ENCODE measurements around the gene SORCS2.

Gene SORCS2

GRCh38 chr4:7366180-7366945, 174.0 kb downstream of the SORCS2 start:
- H3K9me3 ChIP-seq (ENCODE audit: control insufficient read depth, insufficient read depth, low read length), result no peaks in the 10 kb centered on the region
- H3K4me3 ChIP-seq (ENCODE audit: low read depth, low read length), result no peak overlapping the region
- no peak overlapping the region for H3K27ac ChIP-seq (ENCODE audit: low read depth, low read length)
- H3K36me3 ChIP-seq (ENCODE audit: control insufficient read depth, insufficient read depth, low read length), result no peaks in the 10 kb centered on the region
- H3K9ac ChIP-seq (ENCODE audit: low read depth, low read length), result no peak overlapping the region
- H3K27me3 ChIP-seq (ENCODE audit: control insufficient read depth, insufficient read depth, low read length), result no peaks in the 10 kb centered on the region
- H3K4me1 ChIP-seq (ENCODE audit: control insufficient read depth, insufficient read depth, low read length), result no peaks in the 10 kb centered on the region

- Histone ChIP-seq H3K36me3 (ENCODE audit: control insufficient read depth, insufficient read depth, low read length) (no peaks in the 10 kb centered on the region), H3K27ac (ENCODE audit: low read depth, low read length) (no peak overlapping the region), H3K9me3 (ENCODE audit: control insufficient read depth, insufficient read depth, low read length) (no peaks in the 10 kb centered on the region), H3K9ac (ENCODE audit: low read depth, low read length) (no peak overlapping the region), H3K4me3 (ENCODE audit: low read depth, low read length) (no peak overlapping the region), H3K27me3 (ENCODE audit: control insufficient read depth, insufficient read depth, low read length) (no peaks in the 10 kb centered on the region), H3K4me1 (ENCODE audit: control insufficient read depth, insufficient read depth, low read length) (no peaks in the 10 kb centered on the region)
Observed at GRCh38 chr4:7366954-7367353, 174.6 kb downstream of the SORCS2 start.

DNA sequence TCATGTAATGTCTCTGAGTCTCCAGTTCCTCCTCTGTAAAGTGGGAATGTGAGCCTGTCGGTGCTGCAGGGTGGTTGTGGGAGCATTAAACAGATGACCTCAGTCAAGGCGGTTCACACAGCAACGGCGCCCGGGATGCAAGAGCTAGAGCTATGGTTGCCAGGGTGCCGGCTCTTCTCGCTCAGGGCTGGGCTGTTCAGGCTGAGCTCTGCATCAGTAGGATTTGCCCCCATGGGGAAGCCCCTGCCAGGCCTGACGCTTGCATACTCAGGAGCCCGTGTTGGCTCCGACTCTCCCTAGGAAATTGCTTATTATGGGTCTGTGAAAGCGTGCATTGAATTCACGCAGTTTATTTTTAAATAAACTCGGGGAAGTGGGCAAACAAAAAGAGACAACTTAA, 175.1 kb downstream of the SORCS2 start:
- Histone ChIP-seq H3K36me3 (ENCODE audit: control insufficient read depth, insufficient read depth, low read length) (no peaks in the 10 kb centered on the region), H3K9me3 (ENCODE audit: control insufficient read depth, insufficient read depth, low read length) (no peaks in the 10 kb centered on the region), H3K9ac (ENCODE audit: low read depth, low read length) (no peak overlapping the region), H3K27me3 (ENCODE audit: control insufficient read depth, insufficient read depth, low read length) (no peaks in the 10 kb centered on the region), H3K27ac (ENCODE audit: low read depth, low read length) (no peak overlapping the region), H3K4me3 (ENCODE audit: low read depth, low read length) (no peak overlapping the region), H3K4me1 (ENCODE audit: control insufficient read depth, insufficient read depth, low read length) (no peaks in the 10 kb centered on the region)

DNA sequence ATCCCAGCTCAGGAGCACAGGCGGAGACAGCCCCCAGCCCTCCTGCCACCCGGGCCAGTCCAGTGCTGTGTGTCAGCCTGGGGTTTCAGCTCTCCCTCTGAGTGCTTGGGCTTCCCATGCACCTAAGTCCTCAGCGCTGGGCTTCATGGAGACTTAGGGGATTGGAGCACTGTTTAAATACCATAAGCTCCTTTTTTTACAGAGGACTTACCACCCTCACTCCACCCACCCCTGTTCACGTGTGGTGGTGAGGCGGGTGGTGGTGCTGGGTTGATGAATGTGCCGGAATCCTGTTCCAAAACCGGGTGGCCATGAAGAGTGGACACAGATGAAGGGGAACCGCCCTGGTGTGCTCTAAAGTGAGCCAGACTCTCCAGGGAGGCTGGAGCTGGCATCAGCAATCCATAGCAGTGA, 175.5 kb downstream of the SORCS2 start:
- Histone ChIP-seq H3K9ac (ENCODE audit: low read depth, low read length) (no peak overlapping the region), H3K4me1 (ENCODE audit: control insufficient read depth, insufficient read depth, low read length) (no peaks in the 10 kb centered on the region)

DNA sequence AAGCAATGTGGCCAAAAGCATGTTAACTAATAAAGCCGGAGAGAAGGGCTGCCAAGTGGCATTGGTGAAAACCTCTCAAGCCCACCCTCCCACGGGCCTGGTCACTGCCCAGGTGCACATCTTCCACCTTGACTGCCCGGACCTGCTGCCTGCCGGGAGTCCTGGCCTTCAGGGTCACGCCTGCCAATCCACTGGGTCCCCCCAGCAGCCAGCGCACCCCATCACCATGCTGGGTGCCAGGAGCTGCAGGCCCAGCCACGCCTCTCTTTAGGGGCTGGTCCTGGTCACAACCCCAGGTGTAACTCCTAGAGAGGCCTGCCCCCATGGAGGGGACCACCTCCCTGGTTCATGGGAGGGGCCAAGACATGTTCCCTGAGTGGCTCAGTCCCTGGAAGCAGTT, 176.0 kb downstream of the SORCS2 start:
- Histone ChIP-seq H3K4me3 (ENCODE audit: low read depth, low read length) (no peak overlapping the region), H3K27ac (ENCODE audit: low read depth, low read length) (no peak overlapping the region), H3K36me3 (ENCODE audit: control insufficient read depth, insufficient read depth, low read length) (no peaks in the 10 kb centered on the region), H3K27me3 (ENCODE audit: control insufficient read depth, insufficient read depth, low read length) (no peaks in the 10 kb centered on the region), H3K9ac (ENCODE audit: low read depth, low read length) (no peak overlapping the region), H3K9me3 (ENCODE audit: control insufficient read depth, insufficient read depth, low read length) (no peaks in the 10 kb centered on the region), H3K4me1 (ENCODE audit: control insufficient read depth, insufficient read depth, low read length) (no peaks in the 10 kb centered on the region)

More for the DNA sequence above, 175.5 kb downstream of the SORCS2 start:
- Histone ChIP-seq H3K36me3 (ENCODE audit: control insufficient read depth, insufficient read depth, low read length) (no peaks in the 10 kb centered on the region), H3K27ac (ENCODE audit: low read depth, low read length) (no peak overlapping the region), H3K4me3 (ENCODE audit: low read depth, low read length) (no peak overlapping the region), H3K9me3 (ENCODE audit: control insufficient read depth, insufficient read depth, low read length) (no peaks in the 10 kb centered on the region), H3K27me3 (ENCODE audit: control insufficient read depth, insufficient read depth, low read length) (no peaks in the 10 kb centered on the region)

GRCh38 chr4:7369511-7369910, 177.2 kb downstream of the SORCS2 start:
- H3K36me3 ChIP-seq (ENCODE audit: control insufficient read depth, insufficient read depth, low read length), result no peaks in the 10 kb centered on the region
- H3K4me3 ChIP-seq (ENCODE audit: low read depth, low read length), result no peak overlapping the region
- no peak overlapping the region for H3K27ac ChIP-seq (ENCODE audit: low read depth, low read length)
- H3K27me3 ChIP-seq (ENCODE audit: control insufficient read depth, insufficient read depth, low read length), result no peaks in the 10 kb centered on the region
- no peak overlapping the region for H3K9ac ChIP-seq (ENCODE audit: low read depth, low read length)
- H3K9me3 ChIP-seq (ENCODE audit: control insufficient read depth, insufficient read depth, low read length), result no peaks in the 10 kb centered on the region
- H3K4me1 ChIP-seq (ENCODE audit: control insufficient read depth, insufficient read depth, low read length), result no peaks in the 10 kb centered on the region

- H3K4me1 ChIP-seq (ENCODE audit: control insufficient read depth, insufficient read depth, low read length), result no peaks in the 10 kb centered on the region
- H3K4me3 ChIP-seq (ENCODE audit: low read depth, low read length), result no peak overlapping the region
- no peak overlapping the region for H3K9ac ChIP-seq (ENCODE audit: low read depth, low read length)
- H3K27me3 ChIP-seq (ENCODE audit: control insufficient read depth, insufficient read depth, low read length), result no peaks in the 10 kb centered on the region
- H3K36me3 ChIP-seq (ENCODE audit: control insufficient read depth, insufficient read depth, low read length), result no peaks in the 10 kb centered on the region
- H3K27ac ChIP-seq (ENCODE audit: low read depth, low read length), result no peak overlapping the region
- H3K9me3 ChIP-seq (ENCODE audit: control insufficient read depth, insufficient read depth, low read length), result no peaks in the 10 kb centered on the region
Observed at GRCh38 chr4:7370038-7370437, 177.7 kb downstream of the SORCS2 start.

DNA sequence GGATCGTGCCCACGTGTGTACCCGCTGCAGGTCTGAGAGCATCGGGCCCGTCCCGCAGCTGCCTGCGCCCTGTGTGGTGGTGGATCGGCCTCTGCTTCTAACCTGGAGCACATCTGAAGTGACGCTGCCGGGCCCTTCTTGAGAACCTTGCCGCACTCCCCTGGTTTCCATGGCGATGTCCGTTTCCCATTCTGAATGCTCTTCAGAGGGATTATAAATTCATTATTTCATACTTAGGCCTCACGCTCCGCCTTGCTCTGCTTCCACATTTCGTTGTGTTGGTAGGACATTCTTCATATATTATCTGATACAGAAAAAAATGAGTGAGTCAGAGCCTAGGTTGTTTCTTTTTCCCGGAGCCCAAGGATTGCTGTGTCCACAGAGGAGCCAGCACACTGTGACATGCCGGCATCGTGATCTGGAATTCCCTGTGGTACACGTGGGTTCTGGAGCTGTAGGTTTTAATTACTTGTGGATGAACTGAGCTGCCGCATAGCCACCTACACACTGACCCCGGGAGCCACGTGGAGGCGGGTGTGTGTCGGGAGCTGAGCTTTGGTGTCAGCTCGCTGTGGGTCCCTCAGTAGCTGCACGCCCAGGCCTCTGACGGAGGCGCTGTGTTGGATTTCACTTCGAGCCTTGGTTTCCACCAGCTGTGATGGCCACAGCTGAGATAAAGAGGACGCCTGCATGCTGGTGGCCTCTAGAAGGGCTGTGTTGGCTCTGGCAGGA, 179.0 kb downstream of the SORCS2 start:
- Histone ChIP-seq H3K36me3 (ENCODE audit: control insufficient read depth, insufficient read depth, low read length) (no peaks in the 10 kb centered on the region), H3K27ac (ENCODE audit: low read depth, low read length) (no peak overlapping the region)

GRCh38 chr4:7372673-7373072, 180.3 kb downstream of the SORCS2 start:
- Histone ChIP-seq H3K4me1 (ENCODE audit: control insufficient read depth, insufficient read depth, low read length) (no peaks in the 10 kb centered on the region), H3K9ac (ENCODE audit: low read depth, low read length) (no peak overlapping the region), H3K36me3 (ENCODE audit: control insufficient read depth, insufficient read depth, low read length) (no peaks in the 10 kb centered on the region), H3K27ac (ENCODE audit: low read depth, low read length) (no peak overlapping the region), H3K4me3 (ENCODE audit: low read depth, low read length) (no peak overlapping the region), H3K9me3 (ENCODE audit: control insufficient read depth, insufficient read depth, low read length) (no peaks in the 10 kb centered on the region), H3K27me3 (ENCODE audit: control insufficient read depth, insufficient read depth, low read length) (no peaks in the 10 kb centered on the region)

More for the DNA sequence above, 179.0 kb downstream of the SORCS2 start:
- Histone ChIP-seq H3K9me3 (ENCODE audit: control insufficient read depth, insufficient read depth, low read length) (no peaks in the 10 kb centered on the region), H3K27me3 (ENCODE audit: control insufficient read depth, insufficient read depth, low read length) (no peaks in the 10 kb centered on the region), H3K9ac (ENCODE audit: low read depth, low read length) (no peak overlapping the region), H3K4me1 (ENCODE audit: control insufficient read depth, insufficient read depth, low read length) (no peaks in the 10 kb centered on the region), H3K4me3 (ENCODE audit: low read depth, low read length) (no peak overlapping the region)

- H3K27me3 ChIP-seq (ENCODE audit: control insufficient read depth, insufficient read depth, low read length), result no peaks in the 10 kb centered on the region
- no peak overlapping the region for H3K9ac ChIP-seq (ENCODE audit: low read depth, low read length)
- no peak overlapping the region for H3K4me3 ChIP-seq (ENCODE audit: low read depth, low read length)
- H3K9me3 ChIP-seq (ENCODE audit: control insufficient read depth, insufficient read depth, low read length), result no peaks in the 10 kb centered on the region
- H3K27ac ChIP-seq (ENCODE audit: low read depth, low read length), result no peak overlapping the region
- H3K36me3 ChIP-seq (ENCODE audit: control insufficient read depth, insufficient read depth, low read length), result no peaks in the 10 kb centered on the region
- no peaks in the 10 kb centered on the region for H3K4me1 ChIP-seq (ENCODE audit: control insufficient read depth, insufficient read depth, low read length)
Observed at GRCh38 chr4:7374571-7374970, 182.2 kb downstream of the SORCS2 start.

DNA sequence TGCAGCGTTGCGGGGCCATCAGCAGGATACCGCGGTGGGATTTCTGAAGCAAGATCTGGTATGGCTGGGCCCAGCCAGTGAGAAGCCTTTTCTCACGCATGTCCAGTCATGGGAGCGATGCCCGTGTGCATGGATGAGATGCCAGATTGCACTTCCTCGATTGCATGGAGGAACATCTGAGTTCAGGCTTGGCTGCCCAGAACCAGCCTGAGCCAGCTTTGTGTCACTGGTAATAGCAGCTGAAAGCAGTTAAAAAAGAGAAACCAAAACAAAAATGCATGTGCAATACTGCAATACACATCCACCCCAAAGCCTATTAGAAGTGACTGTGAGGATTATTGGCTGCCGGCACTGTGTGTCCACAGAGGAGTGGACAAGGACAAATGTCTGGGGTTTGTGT, 183.1 kb downstream of the SORCS2 start:
- H3K4me1 ChIP-seq (ENCODE audit: control insufficient read depth, insufficient read depth, low read length), result no peaks in the 10 kb centered on the region
- no peaks in the 10 kb centered on the region for H3K27me3 ChIP-seq (ENCODE audit: control insufficient read depth, insufficient read depth, low read length)
- H3K27ac ChIP-seq (ENCODE audit: low read depth, low read length), result no peak overlapping the region
- no peaks in the 10 kb centered on the region for H3K36me3 ChIP-seq (ENCODE audit: control insufficient read depth, insufficient read depth, low read length)
- H3K9me3 ChIP-seq (ENCODE audit: control insufficient read depth, insufficient read depth, low read length), result no peaks in the 10 kb centered on the region
- no peak overlapping the region for H3K4me3 ChIP-seq (ENCODE audit: low read depth, low read length)
- no peak overlapping the region for H3K9ac ChIP-seq (ENCODE audit: low read depth, low read length)

Data from HUES48 (cell line).